GM18498 (cell line): ENCODE results near the gene TRIB2.

ENCODE experiments used
- ATAC-seq: cut with Tn5 transposase; IDR thresholded peaks from one replicate; pipeline ENCODE4 v1.9.1; 2021; ENCODE audit warnings: mild to moderate bottlenecking, moderate library complexity; ENCODE audit not compliant: unreplicated experiment

The TRIB2 gene

GRCh38 chr2:12773586-12774394, 57.1 kb downstream of the TRIB2 start:
- ATAC-seq: no peak

DNA sequence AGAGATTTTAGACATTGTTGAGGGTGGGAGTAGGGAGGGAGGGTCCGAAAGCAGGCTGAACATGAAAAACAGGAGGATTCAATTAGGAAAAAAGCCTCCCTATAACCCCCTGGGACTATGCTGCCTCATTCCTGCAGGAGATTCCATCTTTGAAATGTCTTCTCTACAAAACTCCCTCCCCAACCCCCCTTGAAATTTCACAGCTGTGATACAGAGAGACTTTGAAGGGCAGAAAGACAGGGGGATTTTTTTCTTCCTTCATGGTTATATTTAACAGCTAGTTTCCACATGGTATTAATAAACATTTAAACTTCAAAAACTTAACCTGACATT, 57.6 kb downstream of the TRIB2 start:
- no peak for ATAC-seq

DNA sequence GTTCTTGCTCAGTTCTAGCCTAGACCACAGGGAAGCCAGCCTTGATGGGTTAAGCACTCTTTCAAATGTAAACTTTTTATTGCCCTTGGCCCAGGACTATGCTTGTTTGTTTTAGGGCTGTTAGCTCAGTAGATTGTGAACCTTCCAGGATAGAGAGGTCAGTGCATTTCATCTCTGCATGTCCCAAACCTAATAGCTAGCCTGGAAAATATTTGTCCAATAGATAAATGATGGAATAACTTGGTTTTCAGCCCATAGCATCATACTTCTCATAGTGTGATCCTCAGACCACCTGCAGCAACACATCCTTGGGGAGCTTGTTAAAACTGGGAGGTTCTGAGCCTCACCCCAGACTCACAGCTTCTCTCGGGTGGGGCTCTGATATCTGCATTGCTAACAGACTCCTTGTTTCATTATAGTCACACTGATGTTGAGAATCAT, 59.8 kb downstream of the TRIB2 start:
- ATAC-seq: no peak

- no peak for ATAC-seq
Observed at GRCh38 chr2:12778369-12778768, 61.6 kb downstream of the TRIB2 start.

- ATAC-seq: no peak
Observed at GRCh38 chr2:12778811-12779579, 62.3 kb downstream of the TRIB2 start.

DNA sequence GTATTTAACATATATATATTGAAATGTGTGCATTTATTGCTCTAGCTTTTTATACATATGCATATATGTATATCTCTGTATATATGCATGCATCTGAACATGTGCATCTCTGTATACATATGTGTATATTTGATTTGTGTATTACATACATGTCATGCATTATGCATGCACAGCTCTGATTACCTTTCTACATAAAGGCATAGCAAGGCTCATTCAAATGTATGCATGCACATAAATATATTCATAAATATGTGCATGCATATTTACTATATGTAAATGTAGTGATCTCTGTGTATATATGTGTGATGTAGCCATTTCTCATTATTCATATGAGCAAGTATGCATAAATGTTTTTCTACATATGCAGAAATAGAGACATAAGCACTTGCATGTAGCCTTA, 64.6 kb downstream of the TRIB2 start:
- no peak for ATAC-seq

- no peak for ATAC-seq
Observed at GRCh38 chr2:12787891-12788801, 71.4 kb downstream of the TRIB2 start.

DNA sequence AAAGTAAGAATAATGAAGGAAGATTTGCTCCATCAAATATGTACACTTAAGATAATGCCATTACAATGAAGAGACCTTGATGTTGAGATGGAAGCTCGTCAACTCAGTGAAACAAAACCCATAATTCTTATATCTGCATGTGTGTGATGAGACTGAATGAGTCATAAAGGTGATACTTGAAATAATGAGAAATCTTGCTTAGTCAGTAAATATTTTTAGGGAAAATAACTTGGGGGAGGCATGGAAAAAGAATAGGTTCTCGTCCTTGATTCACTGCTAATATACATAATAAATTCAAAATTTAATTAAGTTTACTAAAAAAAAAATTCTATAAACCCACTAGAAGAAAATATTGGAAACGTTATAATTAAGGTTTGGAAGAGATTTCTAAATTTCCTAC, 75.2 kb downstream of the TRIB2 start:
- ATAC-seq: no peak
